Measurements from ENCODE around the gene GPATCH2. TPM values are rescaled to one million over a fixed set of nuclear protein-coding genes. Genes with fewer than 3 reads are reported as not detected.

GPATCH2 gene
- total RNA-seq, 4 donors from 2014 or later: 10.4 to 22.7 (median 12.1) TPM

DNA sequence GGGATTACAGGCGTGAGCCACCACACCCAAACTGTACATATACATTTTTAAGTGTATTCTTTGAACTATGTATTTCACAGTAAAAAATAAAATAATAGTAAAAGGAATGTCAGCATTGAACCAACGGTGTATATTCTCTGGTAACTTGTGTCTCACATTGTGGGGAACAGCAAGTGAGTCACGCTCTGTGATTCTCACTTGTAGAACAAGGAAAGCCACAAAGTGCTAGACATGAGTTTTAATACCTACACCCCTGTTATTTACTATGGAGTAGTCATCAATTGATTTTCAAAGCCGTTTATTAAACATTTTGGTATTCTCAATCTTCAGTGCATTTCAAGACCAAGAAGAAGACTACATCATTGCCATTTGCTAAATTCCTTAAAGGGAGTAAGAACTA is 197.2 kb downstream of the GPATCH2 start:
- no peak for ATAC-seq (ENCODE audit: low FRiP score)

GRCh38 chr1:217432339-217432738 is 198.6 kb downstream of the GPATCH2 start:
- no peak for DNase-seq (ENCODE audit: low spot score)
- no peak for ATAC-seq (ENCODE audit: low FRiP score)
- TF ChIP-seq, protein P1, sequence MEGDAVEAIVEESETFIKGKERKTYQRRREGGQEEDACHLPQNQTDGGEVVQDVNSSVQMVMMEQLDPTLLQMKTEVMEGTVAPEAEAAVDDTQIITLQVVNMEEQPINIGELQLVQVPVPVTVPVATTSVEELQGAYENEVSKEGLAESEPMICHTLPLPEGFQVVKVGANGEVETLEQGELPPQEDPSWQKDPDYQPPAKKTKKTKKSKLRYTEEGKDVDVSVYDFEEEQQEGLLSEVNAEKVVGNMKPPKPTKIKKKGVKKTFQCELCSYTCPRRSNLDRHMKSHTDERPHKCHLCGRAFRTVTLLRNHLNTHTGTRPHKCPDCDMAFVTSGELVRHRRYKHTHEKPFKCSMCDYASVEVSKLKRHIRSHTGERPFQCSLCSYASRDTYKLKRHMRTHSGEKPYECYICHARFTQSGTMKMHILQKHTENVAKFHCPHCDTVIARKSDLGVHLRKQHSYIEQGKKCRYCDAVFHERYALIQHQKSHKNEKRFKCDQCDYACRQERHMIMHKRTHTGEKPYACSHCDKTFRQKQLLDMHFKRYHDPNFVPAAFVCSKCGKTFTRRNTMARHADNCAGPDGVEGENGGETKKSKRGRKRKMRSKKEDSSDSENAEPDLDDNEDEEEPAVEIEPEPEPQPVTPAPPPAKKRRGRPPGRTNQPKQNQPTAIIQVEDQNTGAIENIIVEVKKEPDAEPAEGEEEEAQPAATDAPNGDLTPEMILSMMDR (IDR thresholded peaks at IDR 0.05): no peak

More for the DNA sequence above, 197.2 kb downstream of the GPATCH2 start:
- TF ChIP-seq, protein P1 (IDR thresholded peaks at IDR 0.05): no peak
- DNase-seq (ENCODE audit: low spot score): no peak

DNA sequence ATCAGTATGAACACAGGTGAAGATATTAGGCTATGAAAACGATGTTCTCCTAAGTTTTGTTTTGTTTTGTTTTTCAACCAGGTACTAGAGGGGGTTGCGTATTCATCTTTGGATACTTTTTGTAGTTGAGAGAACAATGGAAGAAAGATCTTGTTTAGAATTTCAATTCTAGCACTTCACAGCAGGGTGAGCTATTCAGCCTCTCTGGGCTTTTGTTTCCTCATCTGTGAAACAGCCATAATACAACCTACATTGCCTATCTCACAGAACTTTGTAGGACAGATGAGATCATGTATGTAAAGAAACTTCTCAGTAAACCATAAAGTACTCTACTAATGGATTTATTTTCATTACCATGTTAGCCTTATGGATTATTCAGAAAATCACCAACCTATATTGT is 199.5 kb downstream of the GPATCH2 start:
- TF ChIP-seq, protein P1 (IDR thresholded peaks at IDR 0.05): no peak
- ATAC-seq (ENCODE audit: low FRiP score): no peak

DNA sequence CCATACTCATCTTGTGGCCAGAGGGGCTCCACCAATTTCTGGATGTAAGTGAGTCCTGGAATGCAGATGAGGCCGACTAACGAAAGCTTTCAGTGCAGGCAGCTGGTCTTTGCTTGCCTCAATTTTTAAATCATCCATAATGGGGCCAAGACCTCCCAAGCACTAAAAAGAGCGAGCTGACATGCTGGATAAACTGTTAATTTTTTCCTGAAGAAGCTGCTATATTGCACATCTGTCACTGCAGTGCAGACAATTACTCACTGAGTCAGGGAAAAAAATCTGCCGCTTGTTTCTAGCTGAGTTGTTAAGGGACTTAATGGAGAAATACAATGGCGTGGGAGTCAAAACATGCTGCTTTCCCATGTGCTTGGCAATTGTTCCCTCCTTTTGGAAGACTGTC is 205.5 kb downstream of the GPATCH2 start:
- DNase-seq (ENCODE audit: low spot score) (no peak), ATAC-seq (ENCODE audit: low FRiP score) (no peak)
- TF ChIP-seq, protein P1 (IDR thresholded peaks at IDR 0.05): no peak

More for the DNA sequence above, 199.5 kb downstream of the GPATCH2 start:
- no peak for DNase-seq (ENCODE audit: low spot score)

- TF ChIP-seq, protein P1 (IDR thresholded peaks at IDR 0.05): no peak
- DNase-seq (ENCODE audit: low spot score): no peak
- ATAC-seq (ENCODE audit: low FRiP score): no peak
Measured at GRCh38 chr1:217419194-217419551, 211.7 kb downstream of the GPATCH2 start.

- DNase-seq (ENCODE audit: low spot score) (no peak), ATAC-seq (ENCODE audit: low FRiP score) (no peak)
- TF ChIP-seq, protein P1 (IDR thresholded peaks at IDR 0.05): no peak
Measured at GRCh38 chr1:217418269-217419193, 212.4 kb downstream of the GPATCH2 start.

GRCh38 chr1:217417363-217417762 is 213.5 kb downstream of the GPATCH2 start:
- no peak for DNase-seq (ENCODE audit: low spot score)
- no peak for ATAC-seq (ENCODE audit: low FRiP score)
- TF ChIP-seq, protein P1 (IDR thresholded peaks at IDR 0.05): no peak

All from omental fat pad (tissue), 4 donors.